Body of pancreas (tissue), 4 donors: ENCODE data around the gene GPR183.

Experiments used
- POLR2A ChIP-seq, 3 donors: fragments of 450-650 bp; IDR thresholded peaks; one replicate each; pipeline ENCODE4 v1.6.1; 2016; ENCODE audit warnings: antibody characterized with exemption in 3 of 3, mild to moderate bottlenecking in 2 of 3
- TF ChIP-seq, protein P1 (sequence below), 7 experiments: fragments of 450-650 bp in 4 of 7; fragments of 200-600 bp in 3 of 7; sonication (generic) in 3 of 7; IDR thresholded peaks; one replicate each; pipeline ENCODE4 v1.5.1; 2016 to 2019; ENCODE audit warnings: antibody characterized with exemption in 7 of 7

DNA sequence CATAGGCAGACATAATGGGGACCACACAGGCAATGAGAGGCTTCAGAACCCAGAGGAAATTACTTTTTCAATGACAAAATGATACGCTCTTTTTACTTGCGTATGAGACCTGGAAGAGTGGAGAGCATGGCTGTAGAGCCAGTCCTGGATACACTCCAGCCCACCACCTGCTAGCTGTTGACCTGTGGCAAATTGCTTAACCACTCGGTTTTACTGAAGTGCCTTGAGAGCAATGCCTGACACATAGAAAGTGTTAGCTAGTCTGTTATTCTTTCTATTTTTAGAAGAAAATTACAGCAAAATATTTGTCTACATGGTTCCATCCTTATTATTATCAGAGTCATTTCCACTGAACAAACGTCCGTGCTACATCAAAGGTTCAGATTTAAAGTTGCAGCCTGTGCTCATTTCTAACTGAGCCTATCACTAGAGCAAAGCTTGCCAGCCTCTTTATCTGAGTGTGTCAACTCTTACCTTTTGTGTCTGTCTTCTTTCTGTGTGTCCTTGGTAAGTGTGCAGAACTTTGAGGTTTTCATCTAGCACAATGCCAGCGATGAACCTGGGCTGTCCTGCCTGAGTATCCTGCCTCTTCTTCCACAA is 9.6 kb upstream of the GPR183 start:
- TF ChIP-seq, protein P1, sequence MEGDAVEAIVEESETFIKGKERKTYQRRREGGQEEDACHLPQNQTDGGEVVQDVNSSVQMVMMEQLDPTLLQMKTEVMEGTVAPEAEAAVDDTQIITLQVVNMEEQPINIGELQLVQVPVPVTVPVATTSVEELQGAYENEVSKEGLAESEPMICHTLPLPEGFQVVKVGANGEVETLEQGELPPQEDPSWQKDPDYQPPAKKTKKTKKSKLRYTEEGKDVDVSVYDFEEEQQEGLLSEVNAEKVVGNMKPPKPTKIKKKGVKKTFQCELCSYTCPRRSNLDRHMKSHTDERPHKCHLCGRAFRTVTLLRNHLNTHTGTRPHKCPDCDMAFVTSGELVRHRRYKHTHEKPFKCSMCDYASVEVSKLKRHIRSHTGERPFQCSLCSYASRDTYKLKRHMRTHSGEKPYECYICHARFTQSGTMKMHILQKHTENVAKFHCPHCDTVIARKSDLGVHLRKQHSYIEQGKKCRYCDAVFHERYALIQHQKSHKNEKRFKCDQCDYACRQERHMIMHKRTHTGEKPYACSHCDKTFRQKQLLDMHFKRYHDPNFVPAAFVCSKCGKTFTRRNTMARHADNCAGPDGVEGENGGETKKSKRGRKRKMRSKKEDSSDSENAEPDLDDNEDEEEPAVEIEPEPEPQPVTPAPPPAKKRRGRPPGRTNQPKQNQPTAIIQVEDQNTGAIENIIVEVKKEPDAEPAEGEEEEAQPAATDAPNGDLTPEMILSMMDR (IDR thresholded peaks at IDR 0.05): no peak
- TF ChIP-seq POLR2A (IDR thresholded peaks at IDR 0.05): no peak
